H9 (cell line): Measurements from ENCODE around the gene NCAPH2. TPM values are rescaled to one million over a fixed set of nuclear protein-coding genes. Genes with fewer than 3 reads are reported as not detected.
"Not testable (repeated sequence)": the region's sequence is repeated elsewhere in the genome, so short reads cannot be mapped to it uniquely, and the experiment has no call there.

Experiments
- DNase-seq: peaks from one replicate; pipeline ENCODE4 v3.0.0-alpha.2; 2017
- H2AFZ ChIP-seq: one replicate; pipeline ENCODE4 v1.6.1; 2013; ENCODE audit warnings: mild to moderate bottlenecking, low read length, control low read depth, moderate library complexity
- H2AK5ac ChIP-seq: 2 replicates; pipeline ENCODE4 v1.6.1; 2013; ENCODE audit warnings: low read length, control low read depth, mixed read lengths; ENCODE audit not compliant: insufficient read length
- H2BK120ac ChIP-seq: one replicate; pipeline ENCODE4 v1.6.1; 2013; ENCODE audit warnings: low read depth, mild to moderate bottlenecking, low read length, control low read depth, inconsistent platforms; ENCODE audit not compliant: poor library complexity, severe bottlenecking
- H2BK12ac ChIP-seq: 2 replicates; pipeline ENCODE4 v1.6.1; 2013; ENCODE audit warnings: low read length, control low read depth, mixed read lengths, low read depth; ENCODE audit not compliant: insufficient read length
- H2BK15ac ChIP-seq: 2 replicates; pipeline ENCODE4 v1.6.1; 2013; ENCODE audit warnings: low read depth, low read length, control low read depth
- H2BK20ac ChIP-seq: one replicate; pipeline ENCODE4 v1.6.1; 2013; ENCODE audit warnings: low read depth, mild to moderate bottlenecking, low read length, control low read depth, inconsistent platforms; ENCODE audit not compliant: poor library complexity, severe bottlenecking
- H2BK5ac ChIP-seq: 2 replicates; pipeline ENCODE4 v1.6.1; 2013; ENCODE audit warnings: low read length, control low read depth, mixed read lengths; ENCODE audit not compliant: insufficient read length
- H3K14ac ChIP-seq: 2 replicates; pipeline ENCODE4 v1.6.1; 2013; ENCODE audit warnings: low read length, control low read depth; ENCODE audit not compliant: insufficient read depth
- H3K18ac ChIP-seq: 2 replicates; pipeline ENCODE4 v1.6.1; 2013; ENCODE audit warnings: low read depth, mild to moderate bottlenecking, mixed read lengths, low read length, control low read depth; ENCODE audit not compliant: insufficient read length
- H3K23ac ChIP-seq: 2 replicates; pipeline ENCODE4 v1.6.1; 2013; ENCODE audit warnings: low read length, control low read depth, mixed read lengths, low read depth; ENCODE audit not compliant: insufficient read length
- H3K23me2 ChIP-seq: 2 replicates; pipeline ENCODE4 v1.6.1; 2013; ENCODE audit warnings: low read depth, mild to moderate bottlenecking, mixed read lengths, low read length, control low read depth; ENCODE audit not compliant: insufficient read length, poor library complexity, severe bottlenecking
- H3K27ac ChIP-seq: 2 replicates; pipeline ENCODE4 v1.5.1; 2013; ENCODE audit warnings: low read length, control low read depth, mixed read lengths, low read depth; ENCODE audit not compliant: insufficient read length
- H3K27me3 ChIP-seq: 2 replicates; pipeline ENCODE4 v1.6.1; 2013; ENCODE audit warnings: low read length, control low read depth, inconsistent platforms; ENCODE audit not compliant: insufficient read depth
- H3K4ac ChIP-seq: 2 replicates; pipeline ENCODE4 v1.6.1; 2013; ENCODE audit warnings: low read depth, mild to moderate bottlenecking, control low read depth, inconsistent platforms, low read length, moderate library complexity
- H3K4me1 ChIP-seq: 2 replicates; pipeline ENCODE4 v1.6.1; 2013; ENCODE audit warnings: low read length, control low read depth, inconsistent platforms; ENCODE audit not compliant: insufficient read depth
- H3K4me2 ChIP-seq: 2 replicates; pipeline ENCODE4 v1.6.1; 2013; ENCODE audit warnings: low read length, control low read depth, mixed read lengths; ENCODE audit not compliant: insufficient read length, insufficient read depth
- H3K56ac ChIP-seq: 2 replicates; pipeline ENCODE4 v1.6.1; 2013; ENCODE audit warnings: low read depth, mild to moderate bottlenecking, mixed read lengths, low read length, control low read depth; ENCODE audit not compliant: insufficient read length
- H3K79me1 ChIP-seq: 2 replicates; pipeline ENCODE4 v1.6.1; 2013; ENCODE audit warnings: low read depth, mild to moderate bottlenecking, moderate library complexity, low read length, control low read depth, inconsistent platforms; ENCODE audit not compliant: insufficient read depth, poor library complexity, severe bottlenecking
- H3K79me2 ChIP-seq: 2 replicates; pipeline ENCODE4 v1.6.1; 2013; ENCODE audit warnings: low read length, control low read depth, inconsistent platforms; ENCODE audit not compliant: insufficient read depth
- H3K9ac ChIP-seq: 2 replicates; pipeline ENCODE4 v1.6.1; 2013; ENCODE audit warnings: low read length, control low read depth, mixed read lengths; ENCODE audit not compliant: insufficient read length; ENCODE audit errors: extremely low read depth
- H3K9me3 ChIP-seq: one replicate; pipeline ENCODE4 v1.6.1; 2013; ENCODE audit warnings: low read depth, low read length, inconsistent platforms; ENCODE audit not compliant: control insufficient read depth
- H3T11ph ChIP-seq: one replicate; pipeline ENCODE4 v1.6.1; 2013; ENCODE audit warnings: mild to moderate bottlenecking, low read length, control low read depth, inconsistent platforms
- H4K20me1 ChIP-seq: one replicate; pipeline ENCODE4 v1.6.1; 2013; ENCODE audit not compliant: control insufficient read depth, insufficient read length, insufficient read depth
- H4K5ac ChIP-seq: 2 replicates; pipeline ENCODE4 v1.6.1; 2013; ENCODE audit warnings: low read depth, mild to moderate bottlenecking, mixed read lengths, low read length, control low read depth; ENCODE audit not compliant: insufficient read length
- H4K8ac ChIP-seq: replicated peaks from 2 replicates; pipeline ENCODE4 v1.6.1; 2013; ENCODE audit warnings: low read length, control low read depth, mixed read lengths, low read depth; ENCODE audit not compliant: insufficient read length
- H4K91ac ChIP-seq: 2 replicates; pipeline ENCODE4 v1.6.1; 2013; ENCODE audit warnings: low read depth, mild to moderate bottlenecking, moderate library complexity, mixed read lengths, low read length, control low read depth; ENCODE audit not compliant: insufficient read length
- H3K27ac Mint-ChIP-seq, 3 experiments: 2 replicates in 2 of 3; 3 replicates in 1 of 3; pipeline ENCODE4 v1.8.0; 2020 to 2021; ENCODE audit warnings: mixed read lengths in 3 of 3, mild to moderate bottlenecking in 1 of 3, moderate library complexity in 1 of 3
- H3K27me3 Mint-ChIP-seq: 2 replicates; pipeline ENCODE4 v1.8.0; 2021; ENCODE audit warnings: low read depth, mild to moderate bottlenecking, moderate library complexity, mixed read lengths
- H3K36me3 Mint-ChIP-seq, 3 experiments: 2 replicates in 2 of 3; 3 replicates in 1 of 3; pipeline ENCODE4 v1.8.0; 2020 to 2021; ENCODE audit warnings: low read depth in 3 of 3, mixed read lengths in 3 of 3; ENCODE audit not compliant: insufficient read depth in 1 of 3
- H3K4me1 Mint-ChIP-seq, 2 experiments: 2 replicates each; pipeline ENCODE4 v1.8.0; 2020; ENCODE audit warnings: mixed read lengths in 2 of 2
- H3K4me3 Mint-ChIP-seq, 2 experiments: 2 replicates in 1 of 2; 3 replicates in 1 of 2; pipeline ENCODE4 v1.8.0; 2020 to 2021; ENCODE audit warnings: mild to moderate bottlenecking in 2 of 2, mixed read lengths in 2 of 2, moderate library complexity in 1 of 2
- H3K9me3 Mint-ChIP-seq, 2 experiments: 2 replicates in 1 of 2; 3 replicates in 1 of 2; pipeline ENCODE4 v1.8.0; 2020; ENCODE audit warnings: mild to moderate bottlenecking in 2 of 2, mixed read lengths in 2 of 2, moderate library complexity in 1 of 2
- CTCF ChIP-seq: fragments of 200-600 bp; sonication (generic); conservative IDR thresholded peaks from 3 replicates; pipeline ENCODE4 v1.8.0; 2021; ENCODE audit warnings: antibody characterized with exemption, mild to moderate bottlenecking
- WGBS: extraction: QIAGEN DNeasy Blood & Tissue Kit; methylation state at CpG from one replicate; pipeline ENCODE4 v1.1.7; 2013; ENCODE audit warnings: missing lambda C conversion rate, low lambda C conversion rate, mixed read lengths; ENCODE audit not compliant: insufficient read length; ENCODE audit errors: extremely low coverage; 5-methylcytosine and 5-hydroxymethylcytosine counted together
- total RNA-seq: library from RNA; stranded (reverse); gene quantifications from 2 replicates; pipeline ENCODE4 v1.2.1, GENCODE V29; 2021

NCAPH2 gene
- total RNA-seq, 1 experiment from 2014 or later: 76.2 TPM

GRCh38 chr22:50519151-50519550 lies 11.1 kb downstream of the NCAPH2 start:
- H4K8ac ChIP-seq: no peak overlapping the region
- H2AK5ac ChIP-seq: no peak overlapping the region
- no peaks in the 10 kb centered on the region for H3K23me2 ChIP-seq
- no peak overlapping the region for H3K14ac ChIP-seq
- TF ChIP-seq CTCF: no peak
- Mint-ChIP-seq H3K9me3 (no peaks in the 10 kb centered on the region), H3K27ac (no peak overlapping the region), H3K4me1 (no peaks in the 10 kb centered on the region), H3K4me3 (no peak overlapping the region), H3K27me3 (no peaks in the 10 kb centered on the region), H3K36me3 (peaks cover 7 to 65% (median 46%) of the 10 kb centered on the region in 3 experiments)
- H3K56ac ChIP-seq: no peak overlapping the region
- no peaks in the 10 kb centered on the region for H3K9me3 ChIP-seq
- no CpG with 5 or more reads among the region's 8 CpGs for WGBS
- H3K4me1 ChIP-seq: no peaks in the 10 kb centered on the region
- H2AFZ ChIP-seq: no peak overlapping the region
- no peak for DNase-seq
- H3T11ph ChIP-seq: no peak overlapping the region
- H3K4ac ChIP-seq: no peak overlapping the region
- no peaks in the 10 kb centered on the region for H3K27me3 ChIP-seq
- H4K20me1 ChIP-seq: peaks cover 3% of the 10 kb centered on the region
- no peak overlapping the region for H4K91ac ChIP-seq
- H3K4me2 ChIP-seq: no peak overlapping the region
- no peak overlapping the region for H2BK12ac ChIP-seq
- H2BK5ac ChIP-seq: no peak overlapping the region
- H3K79me1 ChIP-seq: no peaks in the 10 kb centered on the region
- no peak overlapping the region for H3K27ac ChIP-seq
- no peak overlapping the region for H3K23ac ChIP-seq
- H4K5ac ChIP-seq: no peak overlapping the region
- no peak overlapping the region for H2BK20ac ChIP-seq
- H3K18ac ChIP-seq: no peak overlapping the region
- no peak overlapping the region for H2BK15ac ChIP-seq
- H3K9ac ChIP-seq: no peak overlapping the region
- H3K79me2 ChIP-seq: 0 out of 2 replicates have a peak, but pooled peaks cover 2% of the 10 kb centered on the region
- H2BK120ac ChIP-seq: no peak overlapping the region

GRCh38 chr22:50520184-50520583 lies 12.2 kb downstream of the NCAPH2 start:
- H3K27ac Mint-ChIP-seq: not testable (repeated sequence)

More at GRCh38 chr22:50520184-50520583, 12.2 kb downstream of the NCAPH2 start:
- not testable (repeated sequence) for H4K91ac ChIP-seq, H3K27ac ChIP-seq, H2BK12ac ChIP-seq, H2AK5ac ChIP-seq, H3K23me2 ChIP-seq, H3K23ac ChIP-seq, H2BK5ac ChIP-seq, H3K9me3 Mint-ChIP-seq, H2BK120ac ChIP-seq, H3K4ac ChIP-seq, H3K56ac ChIP-seq, H3K4me3 Mint-ChIP-seq, H3K9me3 ChIP-seq, H3K14ac ChIP-seq, DNase-seq, H3K9ac ChIP-seq, H3K18ac ChIP-seq, H4K5ac ChIP-seq, H3K79me1 ChIP-seq, H3K27me3 ChIP-seq, H4K20me1 ChIP-seq, H2AFZ ChIP-seq, H3K4me1 Mint-ChIP-seq, H3K4me1 ChIP-seq, H3K4me2 ChIP-seq, H2BK15ac ChIP-seq, H3K79me2 ChIP-seq, H3K27me3 Mint-ChIP-seq, H2BK20ac ChIP-seq, H3T11ph ChIP-seq, H4K8ac ChIP-seq
- peaks cover 7 to 66% (median 42%) of the 10 kb centered on the region in 3 experiments; a peak in 6 of 7 replicates for H3K36me3 Mint-ChIP-seq
- no CpG with 5 or more reads among the region's 8 CpGs for WGBS
